Activated CD8-positive, alpha-beta memory T cell treated with anti-CD3 and anti-CD28 coated beads, Interleukin-2, amount 50 U/mL, for 48 hours (primary cell): ENCODE results near the gene STK17A.

Experiments used
- DNase-seq: peaks from one replicate; pipeline ENCODE4 v3.0.0-alpha.2; 2020

Gene STK17A

DNA sequence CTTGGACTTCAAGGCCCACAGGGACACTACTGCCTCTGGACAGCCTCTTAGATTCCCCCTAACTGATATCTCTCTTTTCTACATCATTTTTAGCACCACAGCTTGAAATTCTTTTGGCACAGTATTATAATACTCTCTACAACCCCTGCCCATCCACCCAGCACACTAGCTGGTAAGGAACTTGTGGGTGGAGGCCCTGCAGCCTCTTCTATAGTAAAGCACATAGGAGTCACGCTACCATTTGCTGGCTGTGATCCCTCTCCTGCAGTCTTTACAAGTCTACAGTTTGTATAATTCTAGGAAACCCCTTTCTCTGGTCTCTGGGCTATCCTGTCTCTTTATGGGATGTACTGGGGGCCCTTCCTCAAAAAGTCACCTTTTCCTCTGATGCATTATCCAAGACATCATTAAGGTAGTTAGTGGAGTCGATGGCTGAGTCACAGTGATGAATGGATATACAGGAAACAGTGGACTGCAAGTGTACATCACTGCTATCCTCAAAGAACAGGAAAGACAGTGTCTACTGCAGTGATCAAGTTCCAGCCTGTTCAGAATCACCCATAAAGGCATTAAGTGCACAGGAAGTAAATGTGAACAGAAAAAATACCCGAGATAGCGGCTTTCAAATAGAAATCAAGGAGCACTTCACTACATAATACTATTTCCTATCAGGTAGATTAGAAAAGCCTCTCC is 54.4 kb downstream of the STK17A start:
- no peak for DNase-seq

DNA sequence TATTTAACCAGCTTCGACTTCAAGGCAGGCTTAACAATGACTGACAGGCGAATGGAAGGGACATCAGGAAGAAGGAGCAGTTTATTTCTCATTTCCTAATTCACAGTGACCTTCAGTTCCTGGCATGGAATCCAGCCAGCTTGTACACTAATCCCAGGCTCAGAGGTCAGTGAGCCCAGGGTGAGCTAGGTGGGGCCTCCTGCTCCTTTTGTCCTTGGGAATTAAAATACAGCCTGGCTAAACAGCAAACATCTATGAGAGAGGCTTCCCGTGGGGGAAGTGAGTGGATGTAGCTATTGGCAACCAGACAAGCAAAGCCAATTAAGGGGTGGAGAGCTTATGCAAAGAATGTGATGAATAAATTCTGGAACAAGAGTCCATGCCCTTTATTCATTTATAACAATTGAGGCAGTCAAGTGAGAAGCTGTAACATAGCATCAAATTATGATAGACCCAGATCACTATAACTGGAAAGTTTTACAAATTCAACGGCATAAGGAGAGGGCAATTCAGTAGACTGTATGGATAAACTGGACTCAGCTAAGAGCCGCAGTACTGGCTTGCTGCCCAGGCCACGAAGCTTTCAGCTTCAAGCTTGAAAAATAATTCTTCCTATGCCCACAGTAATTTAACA is 57.1 kb downstream of the STK17A start:
- no peak for DNase-seq

DNA sequence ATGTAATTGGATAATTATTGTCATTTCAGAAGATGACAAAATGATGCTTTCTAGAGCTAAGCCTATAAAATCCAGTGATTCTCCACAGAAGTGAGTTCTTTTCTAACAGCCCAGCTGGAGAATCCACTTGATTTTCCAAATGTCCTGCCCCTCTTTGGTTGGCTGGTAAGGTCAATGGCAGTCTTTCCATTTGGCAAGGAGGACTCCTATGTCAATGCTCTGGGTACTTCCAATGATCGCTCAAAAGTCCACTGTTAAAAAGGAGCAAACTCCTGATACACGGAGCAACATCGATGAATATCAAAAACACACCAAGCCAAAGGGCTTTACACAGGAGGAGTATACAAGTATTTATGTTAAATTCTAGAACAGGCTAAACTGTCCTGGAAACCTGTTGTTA is 57.8 kb downstream of the STK17A start:
- DNase-seq, result no peak

DNA sequence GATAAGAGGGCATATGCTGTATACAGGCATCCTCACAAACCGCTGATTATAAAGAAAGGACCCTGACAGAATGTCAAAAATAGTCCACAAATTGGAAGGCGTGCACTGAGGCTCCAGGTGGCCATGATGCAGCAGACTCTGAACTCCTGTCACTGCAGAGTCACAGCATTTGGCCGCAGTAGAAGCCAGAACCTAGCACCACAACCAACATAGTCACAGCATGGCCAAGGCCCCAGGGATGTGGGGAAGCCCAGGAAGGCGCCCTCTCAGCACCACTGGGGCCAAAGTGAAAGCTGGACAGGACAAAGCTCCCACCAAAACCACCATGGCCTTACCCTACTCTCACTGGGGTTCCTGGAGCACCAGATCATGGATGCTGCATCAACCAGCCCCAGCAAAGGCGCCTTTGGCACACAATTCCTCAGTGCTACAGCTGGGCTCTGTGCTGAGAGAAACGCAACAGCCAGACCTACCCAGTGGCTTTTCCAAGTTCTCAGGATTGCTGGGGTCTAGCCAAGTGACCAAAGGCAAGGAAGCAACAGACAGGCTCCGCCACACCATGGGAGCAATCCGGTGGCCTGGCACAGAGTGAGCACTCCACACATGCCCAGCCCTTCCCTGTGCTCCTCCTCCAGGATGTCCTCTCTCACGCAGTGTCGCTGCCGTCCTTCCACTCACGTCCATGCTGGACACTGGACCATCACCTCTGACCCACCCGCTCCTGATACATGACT is 60.2 kb downstream of the STK17A start:
- no peak for DNase-seq

DNA sequence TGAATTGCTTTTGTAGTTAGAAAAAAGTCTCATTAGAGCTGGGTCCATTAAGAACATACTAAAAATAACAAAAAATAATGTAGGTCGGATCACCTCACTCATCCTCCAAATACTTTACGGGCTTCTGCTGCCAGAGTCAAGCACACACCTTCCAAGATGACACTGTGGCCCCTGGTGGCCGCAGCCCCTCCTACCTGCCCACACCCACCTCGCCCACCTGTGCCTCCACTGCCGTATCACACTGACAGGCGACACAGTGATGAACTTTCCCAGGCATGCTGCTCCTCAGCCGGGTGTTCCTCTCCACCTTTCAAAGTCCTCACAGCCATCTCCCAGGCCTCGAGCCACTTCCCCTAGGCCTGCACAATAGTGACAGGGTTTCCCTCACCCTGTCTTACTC is 60.9 kb downstream of the STK17A start:
- no peak for DNase-seq

DNA sequence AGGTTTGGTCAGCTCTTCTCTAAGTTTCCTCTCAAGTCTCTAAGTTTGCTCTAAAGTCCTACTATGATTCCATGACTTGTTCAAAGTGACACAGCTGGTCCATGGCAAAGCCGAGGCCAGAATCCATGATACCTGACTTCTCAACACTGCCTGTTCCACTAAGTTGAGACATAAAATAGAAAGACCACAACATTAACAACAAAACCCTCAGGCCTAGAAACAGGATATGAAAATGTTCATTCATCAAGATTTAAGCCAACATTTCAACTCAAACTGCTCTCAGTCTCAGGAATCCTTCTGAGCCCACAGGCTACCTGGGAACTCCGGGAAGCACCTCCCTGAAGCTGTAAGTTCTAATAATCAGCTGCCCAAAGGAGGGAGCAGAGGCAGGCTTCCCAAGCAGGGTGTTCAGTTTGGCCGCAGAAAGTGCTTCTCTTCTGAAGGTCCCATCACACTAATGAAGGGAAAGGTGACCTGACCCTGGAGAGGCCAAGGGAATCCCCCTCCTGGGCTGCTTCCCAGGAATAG is 62.9 kb downstream of the STK17A start:
- DNase-seq, result no peak

DNA sequence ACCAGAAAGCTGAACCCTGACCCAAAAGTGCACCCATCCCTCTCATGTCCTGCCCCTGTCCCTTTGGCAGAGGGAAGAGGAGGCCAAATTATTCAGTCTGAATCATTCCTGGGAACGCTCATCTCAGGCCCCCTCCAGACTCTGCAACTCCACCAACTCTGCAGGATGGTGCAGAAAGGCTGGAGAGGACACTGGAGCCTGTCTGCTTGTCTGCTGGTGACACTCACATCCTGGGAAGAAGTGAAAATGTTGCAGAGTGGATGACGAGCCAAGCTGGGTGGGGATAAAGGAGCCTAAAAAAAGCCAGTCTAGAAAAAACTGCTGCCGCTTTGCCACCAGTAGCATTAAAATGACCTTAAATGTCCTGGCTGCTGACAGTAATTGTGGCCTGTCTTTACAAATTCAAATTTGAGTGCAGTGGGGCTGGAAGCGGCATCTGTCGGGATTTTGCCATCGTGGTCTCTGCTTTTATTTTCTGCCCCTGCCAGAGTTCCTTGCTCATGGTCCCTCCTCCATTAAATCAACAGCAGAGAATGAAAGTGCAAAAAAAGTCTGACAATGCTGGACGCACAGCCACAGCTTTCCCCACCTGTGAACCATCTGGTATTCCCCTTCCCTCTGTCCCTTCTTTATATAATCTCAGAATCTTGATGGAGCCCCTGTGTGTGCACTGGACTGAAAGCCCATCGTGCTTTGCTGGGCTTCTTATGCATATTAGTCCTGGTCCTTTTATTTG is 63.9 kb downstream of the STK17A start:
- DNase-seq, result no peak

DNA sequence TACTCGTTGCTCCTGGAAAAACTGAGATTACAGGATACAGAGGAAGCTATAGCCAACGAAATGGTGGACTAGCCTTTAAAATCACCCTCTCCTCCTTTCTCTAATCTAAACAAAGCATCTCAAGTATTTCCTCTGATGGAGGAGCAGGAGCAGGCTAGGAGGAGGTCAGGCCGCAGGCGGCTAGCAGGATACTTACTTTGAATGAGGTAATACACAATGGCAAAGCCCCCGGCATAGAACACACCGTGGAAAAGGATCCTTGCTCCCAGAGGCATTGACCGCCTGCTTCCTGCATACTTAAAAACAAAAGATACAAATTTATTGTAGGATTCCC is 64.4 kb downstream of the STK17A start:
- DNase-seq, result no peak

DNA sequence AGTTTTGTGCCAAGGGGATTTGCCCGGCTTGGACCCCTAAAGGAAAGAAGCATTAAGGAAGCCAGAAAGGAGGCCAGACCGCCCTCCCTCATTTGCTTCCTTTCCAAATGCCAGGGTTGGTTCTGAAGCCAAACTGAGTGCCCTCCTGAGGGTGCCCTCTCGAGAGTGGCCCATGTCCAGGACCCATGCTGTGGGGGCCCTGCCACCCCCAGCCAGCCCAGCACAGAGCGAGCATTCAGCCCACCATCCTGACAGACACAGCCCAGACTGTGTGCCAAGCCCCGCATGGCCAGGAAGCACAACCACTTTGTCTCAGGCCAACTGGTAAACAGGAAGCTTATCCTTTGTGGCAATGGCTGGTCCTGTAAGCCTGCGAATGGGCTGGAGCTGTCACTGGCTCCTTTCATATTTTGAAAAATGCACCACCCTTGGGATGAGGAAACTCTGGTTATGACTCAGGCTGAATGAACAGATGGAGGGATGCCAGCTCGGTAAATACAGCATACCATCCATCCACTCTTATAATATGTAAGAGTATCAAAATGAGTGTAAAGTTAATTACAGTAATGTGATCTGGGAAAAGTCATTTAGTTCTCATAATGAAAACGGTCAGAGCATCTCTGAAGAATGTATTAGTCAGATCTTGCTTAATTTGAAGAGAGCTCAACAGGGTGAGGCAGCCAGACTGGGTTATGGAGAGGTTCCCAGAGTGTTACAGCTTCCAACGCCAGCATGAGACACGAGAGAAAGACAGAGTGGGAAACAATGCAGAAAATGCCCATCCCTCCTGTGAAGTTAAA is 65.0 kb downstream of the STK17A start:
- peak; percentile 72 for DNase-seq

DNA sequence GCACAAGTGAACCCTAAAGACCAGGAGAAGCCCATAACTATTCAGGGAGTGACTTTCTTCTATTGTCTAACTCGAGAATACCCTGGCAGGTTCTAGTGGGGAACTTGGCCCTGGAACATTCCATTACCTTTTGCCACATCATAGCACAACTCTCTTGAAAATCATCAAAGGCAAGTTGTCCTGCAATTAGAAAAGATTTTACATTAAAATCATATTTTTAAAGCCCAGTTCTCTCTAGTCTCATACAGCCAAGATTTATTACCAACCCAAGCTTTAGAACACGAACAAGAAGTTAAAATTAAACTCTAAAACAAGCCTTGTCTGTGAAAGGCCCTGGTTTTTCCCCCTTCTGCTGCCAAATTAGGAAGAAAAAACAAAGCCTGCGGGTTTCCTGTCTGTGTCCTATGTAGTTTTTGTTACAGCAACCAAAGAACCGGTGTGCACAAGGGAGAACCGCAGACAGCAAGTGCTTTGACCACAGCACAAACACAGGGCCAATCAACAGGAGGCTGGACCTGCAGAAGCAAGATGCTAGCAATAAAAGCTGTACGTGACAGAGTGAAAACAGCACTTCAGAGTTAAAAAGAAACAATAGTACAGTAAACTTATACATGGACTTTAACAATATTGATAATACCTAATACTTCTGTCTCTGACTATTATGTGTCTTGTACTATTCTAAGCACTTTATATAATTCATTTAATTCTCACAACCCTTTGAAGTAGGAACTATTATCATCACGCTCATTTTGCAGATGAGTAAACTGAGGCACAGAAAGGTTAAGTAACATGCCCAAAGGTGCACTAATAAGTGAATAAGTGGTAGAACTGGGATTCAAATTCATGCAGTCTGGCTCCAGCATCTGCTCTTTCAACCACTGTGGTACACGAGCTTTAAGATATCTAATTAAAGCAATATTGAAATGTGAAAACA is 65.8 kb downstream of the STK17A start:
- no peak for DNase-seq

DNA sequence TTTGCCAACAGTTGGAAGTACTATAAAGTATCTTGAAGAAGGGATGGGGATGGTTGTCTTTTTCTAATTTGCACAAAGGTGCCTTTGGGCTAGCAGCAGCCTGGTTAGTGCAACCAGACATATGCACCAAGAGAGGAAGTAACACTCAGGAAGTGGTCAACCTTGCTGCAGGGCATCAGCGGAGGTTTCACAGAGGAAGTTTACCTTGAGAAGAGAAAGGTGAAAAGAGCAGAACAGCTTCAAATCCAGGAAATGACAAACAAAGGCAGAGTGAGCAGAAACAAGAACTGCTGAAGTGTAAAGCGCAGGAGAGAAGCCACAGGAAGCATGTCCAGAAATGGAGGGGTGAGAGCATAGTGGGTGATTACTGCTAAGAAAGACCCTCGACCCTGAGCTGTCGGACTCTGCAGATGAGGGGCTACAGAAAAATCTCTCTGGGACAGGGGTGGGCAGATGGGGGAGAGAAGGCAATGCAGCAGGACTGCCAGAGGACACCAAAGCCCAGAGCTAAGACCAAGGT is 66.9 kb downstream of the STK17A start:
- no peak for DNase-seq

DNA sequence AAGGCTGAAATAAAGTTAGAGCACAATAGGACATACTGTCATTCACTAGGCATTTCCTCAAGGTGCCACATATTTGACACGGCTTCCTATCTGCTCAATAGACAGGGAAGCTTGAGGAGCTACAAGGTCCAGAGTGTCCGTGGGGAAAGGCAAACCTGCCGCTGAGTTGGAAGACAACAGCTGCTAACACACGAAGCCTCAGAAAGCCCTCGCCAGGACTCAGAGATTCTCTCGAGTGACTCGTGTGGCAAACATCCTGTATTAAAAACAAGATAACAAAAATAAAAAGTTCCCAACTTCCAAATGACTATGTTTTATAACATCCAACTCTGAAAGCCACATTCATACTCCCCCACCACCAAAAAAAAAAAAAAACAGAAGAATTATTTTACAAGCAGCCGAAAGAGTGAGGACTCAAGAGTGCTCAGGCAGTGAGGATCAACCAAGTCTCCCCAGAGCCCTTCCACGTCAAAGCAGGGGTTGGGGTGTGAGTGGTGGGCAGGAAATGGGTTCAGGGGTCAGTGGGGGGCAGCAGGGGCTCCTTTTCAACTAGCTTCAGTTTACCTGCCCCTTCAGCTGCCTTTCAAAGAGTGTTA is 67.6 kb downstream of the STK17A start:
- no peak for DNase-seq

DNA sequence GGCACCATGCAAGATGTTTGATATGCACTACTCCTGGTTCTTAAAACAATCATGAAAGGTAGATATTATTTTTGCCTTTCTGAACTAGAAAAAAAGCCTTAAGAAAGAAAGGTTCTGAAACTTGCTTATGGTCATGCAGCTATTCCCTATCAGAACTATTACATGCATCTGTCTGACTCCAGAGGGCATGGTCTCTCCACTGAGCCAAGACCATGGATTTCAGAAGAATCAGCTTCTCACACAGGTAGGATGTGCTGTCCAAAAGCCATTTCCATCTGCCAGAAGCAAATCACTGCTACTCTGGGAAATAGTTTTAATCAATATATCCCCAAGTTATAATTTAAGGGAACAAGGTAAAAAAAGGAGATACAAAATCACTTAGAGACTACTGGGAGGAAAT is 69.5 kb downstream of the STK17A start:
- no peak for DNase-seq

DNA sequence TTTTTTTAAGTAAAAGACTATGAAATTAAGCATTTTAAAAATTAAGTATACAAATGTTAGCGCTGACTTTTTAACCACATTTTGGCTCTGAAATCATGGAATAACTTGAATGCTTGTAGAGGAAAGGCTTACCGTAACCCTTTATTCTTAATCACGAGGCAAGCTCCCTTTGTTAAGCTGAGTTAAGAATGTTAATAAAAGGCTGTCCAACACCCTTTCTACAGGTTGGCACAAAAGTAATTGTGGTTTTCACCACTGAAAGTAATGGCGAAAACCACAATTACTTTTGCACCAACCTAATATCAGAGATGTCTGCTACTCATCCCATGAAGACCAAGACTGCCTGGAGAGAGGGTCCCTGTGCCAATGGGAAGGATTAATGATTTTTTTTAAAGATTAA is 70.6 kb downstream of the STK17A start:
- DNase-seq, result no peak

DNA sequence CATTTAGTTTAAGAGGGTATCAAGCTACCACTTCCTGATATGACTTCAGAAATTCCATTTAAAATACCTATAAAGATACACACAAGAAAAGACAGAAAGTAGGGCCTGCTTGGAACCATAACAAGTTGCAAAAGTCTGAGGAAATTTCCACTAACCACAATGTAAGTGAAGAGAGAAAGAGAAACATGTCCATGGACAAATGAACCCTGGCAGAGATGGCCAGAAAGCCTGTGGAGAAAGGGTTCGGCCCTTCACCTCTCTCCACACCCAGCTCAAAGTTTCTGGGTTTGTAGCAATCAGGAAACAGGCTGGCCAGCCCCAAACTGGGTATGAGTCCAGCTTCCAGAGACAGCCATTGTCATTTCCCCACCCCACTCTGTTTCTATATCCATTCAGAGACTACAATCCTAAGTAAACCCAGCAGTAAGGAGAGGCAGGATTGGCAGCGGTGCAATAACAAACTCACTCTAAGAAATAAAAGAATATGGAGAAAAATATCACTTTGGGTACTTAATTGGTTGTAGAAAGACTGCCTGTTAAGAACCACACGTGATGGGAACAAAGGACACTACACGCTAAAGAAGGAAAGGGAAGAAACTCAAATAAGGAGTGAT is 71.1 kb downstream of the STK17A start:
- DNase-seq, result no peak

DNA sequence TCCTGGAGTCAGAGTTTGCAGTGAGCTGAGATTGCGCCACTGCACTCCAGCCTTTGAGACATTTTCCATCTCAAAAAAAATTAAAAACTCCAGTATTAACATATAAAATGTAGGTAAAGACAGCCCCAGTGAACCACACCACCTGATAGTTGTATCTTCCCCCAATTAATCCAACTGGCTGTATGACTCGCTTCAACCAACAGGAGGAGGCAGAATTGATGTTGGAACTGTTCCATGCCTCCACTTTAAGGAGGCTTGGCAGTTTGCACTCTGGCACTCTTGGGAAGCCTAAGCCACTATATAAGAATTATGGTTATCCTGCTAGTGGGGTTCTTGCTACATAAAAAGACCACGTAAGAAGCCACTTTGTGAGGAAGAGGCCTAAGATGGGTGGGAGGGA is 72.7 kb downstream of the STK17A start:
- DNase-seq, result no peak

DNA sequence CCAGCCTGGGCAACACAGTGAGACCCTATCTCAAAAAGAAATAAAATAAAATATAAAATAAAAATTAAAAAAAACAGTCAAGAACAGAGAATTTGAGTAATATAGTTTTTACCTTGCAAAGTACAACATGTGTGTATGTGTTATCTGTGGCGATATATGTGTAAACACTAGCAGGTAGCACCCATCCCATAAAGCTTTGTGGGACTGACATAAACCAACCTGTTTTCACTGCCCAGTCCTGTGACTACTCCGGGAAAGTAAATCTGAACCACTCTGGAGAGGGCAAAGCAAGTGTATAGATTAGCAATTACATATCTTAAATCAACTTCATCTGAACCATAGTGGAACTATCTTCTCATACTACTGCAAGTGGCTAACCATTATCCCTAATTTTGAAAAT is 74.1 kb downstream of the STK17A start:
- no peak for DNase-seq

DNA sequence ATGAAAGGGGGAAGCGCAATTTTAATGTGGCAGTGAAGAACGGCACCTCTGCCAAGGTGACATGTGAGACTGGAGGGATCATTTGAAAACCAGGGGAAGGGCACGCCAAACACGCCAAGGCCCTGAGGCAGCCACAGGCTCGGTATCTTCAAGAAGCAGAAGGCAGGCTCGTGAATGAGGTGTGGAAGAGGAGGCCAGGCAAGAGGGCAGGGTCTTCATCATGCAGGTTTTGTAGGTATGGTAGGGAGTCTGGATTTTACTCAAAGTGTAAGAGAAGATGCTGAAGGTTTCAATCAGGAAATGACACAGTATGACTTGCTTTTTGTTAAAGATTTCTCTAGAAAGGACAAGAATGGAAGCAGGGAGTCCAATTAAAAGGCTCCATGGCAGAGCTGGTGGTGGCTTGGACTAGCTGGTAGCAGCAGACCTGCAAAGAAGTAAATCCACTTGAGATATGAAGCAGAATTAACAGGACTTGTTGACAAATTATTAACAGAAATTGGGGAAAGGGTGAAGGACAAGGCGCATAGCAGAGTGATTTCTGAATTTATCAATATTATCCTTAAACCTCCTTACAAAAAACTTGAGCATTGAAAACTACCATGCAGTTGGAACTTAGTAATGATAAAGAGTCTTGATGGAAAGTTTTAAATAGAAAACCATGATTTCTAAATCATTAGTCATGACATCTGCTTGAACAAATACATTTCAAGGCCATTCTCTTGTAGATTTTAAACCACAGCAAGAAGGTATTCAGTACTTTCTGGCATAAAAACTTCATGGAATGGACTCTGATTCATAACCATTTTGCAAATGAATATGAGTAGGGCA is 76.0 kb downstream of the STK17A start:
- no peak for DNase-seq

DNA sequence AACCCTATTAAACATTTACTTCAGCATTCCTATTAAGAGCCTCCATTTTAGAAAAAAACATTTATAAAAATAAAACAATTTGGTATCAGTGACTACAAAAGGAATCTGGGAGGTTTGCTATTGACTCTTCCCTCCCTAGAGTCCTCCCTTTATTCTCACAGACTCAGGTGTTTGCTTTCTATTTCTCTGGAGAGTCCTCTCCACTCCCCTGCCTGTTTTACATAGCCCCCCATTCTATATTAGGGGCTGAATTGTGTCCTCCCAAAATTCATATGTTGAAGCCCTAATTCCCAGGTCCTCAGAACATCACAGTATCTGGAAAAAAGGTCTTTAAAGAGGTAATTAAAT is 76.6 kb downstream of the STK17A start:
- DNase-seq, result no peak

DNA sequence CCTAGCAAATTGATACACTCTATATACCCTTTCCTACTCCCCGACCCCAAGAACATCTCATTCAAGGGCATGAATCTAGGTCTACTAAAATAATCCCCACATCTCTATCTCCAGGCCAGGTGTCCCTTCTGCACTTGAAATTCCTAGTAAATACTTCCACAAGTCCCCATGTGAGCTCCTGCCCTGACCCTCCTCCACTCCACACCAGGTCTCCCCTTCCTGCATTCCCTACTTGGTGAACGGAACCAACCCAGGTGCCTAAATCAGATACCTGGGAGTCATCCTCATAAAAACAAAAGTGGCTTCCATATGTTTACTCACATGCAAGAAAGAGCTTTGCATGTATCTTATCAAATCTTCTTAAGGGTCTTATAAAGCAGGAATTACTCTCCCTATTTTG is 77.2 kb downstream of the STK17A start:
- no peak for DNase-seq
